GM10248 (cell line): Measurements from ENCODE around the gene TMPRSS6.

Experiments used
- CTCF ChIA-PET: fragments of 300-600 bp; sonication (Branson Sonifier 250); formaldehyde crosslinking; extraction: SDS; loops from one replicate; lab custom pipeline; 2021; ENCODE audit warnings: antibody characterized with exemption; lab: Yijun Ruan, JAX
- POLR2A ChIA-PET: fragments of 350-650 bp; sonication (Branson Sonifier 250); formaldehyde crosslinking; extraction: SDS; loops from one replicate; lab custom pipeline; 2020; ENCODE audit warnings: antibody characterized with exemption; lab: Yijun Ruan, JAX
- DNase-seq: peaks from one replicate; pipeline ENCODE4 v3.0.0; 2012; ENCODE audit errors: extremely low spot score
- CTCF ChIP-seq: IDR thresholded peaks from 2 replicates; pipeline ENCODE4 v1.5.1; 2012; ENCODE audit warnings: mild to moderate bottlenecking, low read depth; ENCODE audit errors: extremely low read depth, missing control alignments, control extremely low read depth

The TMPRSS6 gene

GRCh38 chr22:37105154-37105553, 4.4 kb downstream of the TMPRSS6 start:
- ChIA-PET CTCF (interaction anchor here (1.1 to 1.9 kb wide), 2 partner anchors 17 to 94 kb away, joined by 3 to 8 read pairs; no protein-coding TSS in a partner anchor), POLR2A (interaction anchor here (0.7 kb wide), 1 partner anchor 43 kb away, joined by 3 read pairs; no protein-coding TSS in a partner anchor)
- no peak for TF ChIP-seq CTCF
- DNase-seq: no peak

- POLR2A ChIA-PET: no interaction called here
- TF ChIP-seq CTCF: no peak
- CTCF ChIA-PET: interaction anchor here (1.0 to 1.9 kb wide), 3 partner anchors 18 to 25 kb away, joined by 3 to 8 read pairs (median 4); no protein-coding TSS in a partner anchor
- no peak for DNase-seq
Measured at GRCh38 chr22:37103656-37104452, 5.7 kb downstream of the TMPRSS6 start.

- ChIA-PET POLR2A (no interaction called here), CTCF (interaction anchor here (1.5 kb wide), 1 partner anchor 18 kb away, joined by 4 read pairs; no protein-coding TSS in a partner anchor)
- TF ChIP-seq CTCF: no peak
- no peak for DNase-seq
Measured at GRCh38 chr22:37103151-37103550, 6.4 kb downstream of the TMPRSS6 start.

GRCh38 chr22:37101311-37102066, 8.0 kb downstream of the TMPRSS6 start:
- POLR2A ChIA-PET: no interaction called here
- CTCF ChIA-PET: interaction anchor here (1.1 to 3.3 kb wide), 2 partner anchors 21 to 56 kb away, joined by 3 to 12 read pairs; no protein-coding TSS in a partner anchor
- DNase-seq: no peak
- TF ChIP-seq CTCF: no peak

- DNase-seq: peak; percentile 49
- ChIA-PET CTCF (interaction anchor here (0.9 to 3.3 kb wide), 6 partner anchors 10 to 99 kb away, joined by 3 to 12 read pairs (median 4); no protein-coding TSS in a partner anchor), POLR2A (no interaction called here)
- TF ChIP-seq CTCF: no peak
Measured at GRCh38 chr22:37100589-37101127, 8.9 kb downstream of the TMPRSS6 start.
